Astrocyte (in vitro differentiated cells and primary cell): ENCODE measurements around the gene SLC13A5. TPM values are rescaled to one million over a fixed set of nuclear protein-coding genes. Genes with fewer than 3 reads are reported as not detected.
A peak's percentile ranks its signal among the peaks of the same experiment; 100 is the strongest.
"Not testable (repeated sequence)": the region's sequence is repeated elsewhere in the genome, so short reads cannot be mapped to it uniquely, and the experiment has no call there.

Source experiments
- DNase-seq: peaks from one replicate; pipeline ENCODE4 v3.0.0-alpha.2; 2010; ENCODE audit warnings: low read depth
- FAIRE-seq: peaks from 2 replicates; lab custom pipeline; 2011; peaks lifted over from hg19 to GRCh38; lab: Jason Lieb, UNC
- H2AFZ ChIP-seq: 2 replicates; pipeline ENCODE4 v1.6.0; 2012; ENCODE audit warnings: low read depth, low read length, inconsistent platforms
- H3K27ac ChIP-seq: 2 replicates; pipeline ENCODE4 v1.5.1; 2011; ENCODE audit warnings: low read depth, low read length, inconsistent platforms
- H3K27me3 ChIP-seq: 2 replicates; pipeline ENCODE4 v1.6.0; 2011; ENCODE audit warnings: low read length, inconsistent platforms; ENCODE audit not compliant: insufficient read depth
- H3K36me3 ChIP-seq: 2 replicates; pipeline ENCODE4 v1.5.1; 2011; ENCODE audit warnings: low read length, inconsistent platforms; ENCODE audit not compliant: insufficient read depth
- H3K4me1 ChIP-seq: 2 replicates; pipeline ENCODE4 v1.5.1; 2011; ENCODE audit warnings: low read length, inconsistent platforms; ENCODE audit not compliant: insufficient read depth
- H3K4me2 ChIP-seq: 2 replicates; pipeline ENCODE4 v1.6.0; 2012; ENCODE audit warnings: low read length, inconsistent platforms
- H3K4me3 ChIP-seq: 2 replicates; pipeline ENCODE4 v1.5.1; 2011; ENCODE audit warnings: low read depth, mild to moderate bottlenecking, low read length, inconsistent platforms; ENCODE audit not compliant: insufficient read depth
- H3K79me2 ChIP-seq: 2 replicates; pipeline ENCODE4 v1.6.0; 2012; ENCODE audit warnings: mild to moderate bottlenecking, low read length, inconsistent platforms; ENCODE audit not compliant: insufficient read depth
- H3K9ac ChIP-seq: 2 replicates; pipeline ENCODE4 v1.6.0; 2012; ENCODE audit warnings: mild to moderate bottlenecking, low read length, inconsistent platforms
- H3K9me3 ChIP-seq: 2 replicates; pipeline ENCODE4 v1.5.1; 2012; ENCODE audit warnings: low read depth, mild to moderate bottlenecking, low read length, inconsistent platforms; ENCODE audit not compliant: insufficient read depth
- H4K20me1 ChIP-seq: 2 replicates; pipeline ENCODE4 v1.6.0; 2012; ENCODE audit warnings: low read length, inconsistent platforms; ENCODE audit not compliant: insufficient read depth
- H3K27ac Mint-ChIP-seq: one replicate; pipeline ENCODE4 v1.8.0; 2021; ENCODE audit warnings: mild to moderate bottlenecking, mixed read lengths; ENCODE audit not compliant: unreplicated experiment
- H3K27me3 Mint-ChIP-seq: one replicate; pipeline ENCODE4 v1.8.0; 2021; ENCODE audit warnings: low read depth, mixed read lengths; ENCODE audit not compliant: unreplicated experiment
- H3K36me3 Mint-ChIP-seq: one replicate; pipeline ENCODE4 v1.8.0; 2021; ENCODE audit warnings: low read depth, mixed read lengths; ENCODE audit not compliant: unreplicated experiment
- H3K4me1 Mint-ChIP-seq: one replicate; pipeline ENCODE4 v1.8.0; 2021; ENCODE audit warnings: low read depth, mixed read lengths; ENCODE audit not compliant: unreplicated experiment
- H3K4me3 Mint-ChIP-seq: one replicate; pipeline ENCODE4 v1.8.0; 2021; ENCODE audit warnings: mild to moderate bottlenecking, moderate library complexity, mixed read lengths; ENCODE audit not compliant: unreplicated experiment
- H3K9me3 Mint-ChIP-seq: one replicate; pipeline ENCODE4 v1.8.0; 2021; ENCODE audit warnings: mild to moderate bottlenecking, mixed read lengths; ENCODE audit not compliant: unreplicated experiment
- CTCF ChIP-seq: IDR thresholded peaks from 2 replicates; pipeline ENCODE4 v1.5.1; 2011; ENCODE audit warnings: low read depth, mild to moderate bottlenecking, inconsistent platforms, low read length, moderate library complexity; ENCODE audit not compliant: insufficient read depth
- EZH2 ChIP-seq: IDR thresholded peaks from 2 replicates; pipeline ENCODE4 v1.6.1; 2012; ENCODE audit warnings: mild to moderate bottlenecking, low read length, inconsistent platforms; ENCODE audit not compliant: insufficient read depth
- total RNA-seq: library from RNA; stranded (reverse); gene quantifications from 2 replicates; pipeline ENCODE4 v1.2.1, GENCODE V29; 2021

The SLC13A5 gene
- total RNA-seq, 1 donor from 2014 or later, result 6.9 TPM

GRCh38 chr17:6696906-6697305 lies 16.3 kb downstream of the SLC13A5 start:
- Mint-ChIP-seq H3K27ac (no peak overlapping the region), H3K9me3 (peaks cover 1% of the 10 kb centered on the region), H3K27me3 (peaks cover 48% of the 10 kb centered on the region), H3K4me1 (peaks cover 4% of the 10 kb centered on the region), H3K36me3 (peaks cover 5% of the 10 kb centered on the region), H3K4me3 (no peak overlapping the region)
- DNase-seq, result no peak
- TF ChIP-seq EZH2, result no peak
- no peak for TF ChIP-seq CTCF
- no peaks in the 10 kb centered on the region for H3K4me1 ChIP-seq
- no peak overlapping the region for H2AFZ ChIP-seq
- no peak overlapping the region for H3K4me2 ChIP-seq
- H3K27ac ChIP-seq, result no peak overlapping the region
- no peak for FAIRE-seq
- H3K27me3 ChIP-seq, result peaks cover 5% of the 10 kb centered on the region
- H3K9ac ChIP-seq, result no peak overlapping the region
- no peak overlapping the region for H3K4me3 ChIP-seq
- no peaks in the 10 kb centered on the region for H3K79me2 ChIP-seq
- no peaks in the 10 kb centered on the region for H4K20me1 ChIP-seq
- H3K36me3 ChIP-seq, result no peaks in the 10 kb centered on the region
- no peaks in the 10 kb centered on the region for H3K9me3 ChIP-seq

- Histone ChIP-seq H3K36me3 (no peaks in the 10 kb centered on the region), H3K9me3 (no peaks in the 10 kb centered on the region), H3K27ac (no peak overlapping the region), H4K20me1 (no peaks in the 10 kb centered on the region), H2AFZ (no peak overlapping the region), H3K4me1 (no peaks in the 10 kb centered on the region), H3K4me2 (no peak overlapping the region), H3K4me3 (no peak overlapping the region), H3K9ac (no peak overlapping the region), H3K27me3 (peaks cover 5% of the 10 kb centered on the region), H3K79me2 (no peaks in the 10 kb centered on the region)
- peaks cover 10% of the 10 kb centered on the region for H3K36me3 Mint-ChIP-seq
- peaks cover 55% of the 10 kb centered on the region for H3K27me3 Mint-ChIP-seq
- H3K4me3 Mint-ChIP-seq, result no peak overlapping the region
- FAIRE-seq (no peak), DNase-seq (peak; percentile 21)
- H3K27ac Mint-ChIP-seq, result no peak overlapping the region
- peaks cover 4% of the 10 kb centered on the region for H3K4me1 Mint-ChIP-seq
- peaks cover 8% of the 10 kb centered on the region for H3K9me3 Mint-ChIP-seq
- TF ChIP-seq EZH2 (no peak), CTCF (no peak)
Measured at GRCh38 chr17:6695565-6695964, 17.6 kb downstream of the SLC13A5 start.

- FAIRE-seq, result no peak
Measured at GRCh38 chr17:6695051-6695450, 18.1 kb downstream of the SLC13A5 start.

DNA sequence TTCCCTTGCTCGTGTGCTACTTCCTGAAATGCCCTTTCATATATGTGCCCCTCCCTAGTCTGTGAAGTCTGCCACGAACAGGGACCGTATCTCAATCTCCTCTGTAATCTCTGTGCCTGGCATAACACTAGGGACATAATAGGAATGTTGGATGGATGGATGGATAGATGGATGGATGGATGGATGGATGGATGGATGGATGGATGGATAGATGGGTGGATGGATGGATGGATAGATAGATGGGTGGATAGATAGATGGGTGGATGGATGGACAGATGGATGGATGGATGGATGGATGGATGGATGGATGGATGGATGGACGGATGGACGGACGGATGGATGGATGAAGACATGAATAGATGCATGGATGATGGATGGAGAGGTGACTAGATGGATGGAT lies 21.2 kb downstream of the SLC13A5 start:
- H3K27ac Mint-ChIP-seq, H3K4me1 ChIP-seq, H3K79me2 ChIP-seq, H3K27me3 ChIP-seq, H3K4me2 ChIP-seq, H3K9ac ChIP-seq, H2AFZ ChIP-seq, H3K4me3 Mint-ChIP-seq, H3K4me1 Mint-ChIP-seq, DNase-seq, H3K36me3 ChIP-seq, H3K9me3 Mint-ChIP-seq, H3K4me3 ChIP-seq, H3K27ac ChIP-seq, H3K9me3 ChIP-seq, FAIRE-seq, H4K20me1 ChIP-seq: not testable (repeated sequence)
- H3K36me3 Mint-ChIP-seq, result peaks cover 10% of the 10 kb centered on the region
- H3K27me3 Mint-ChIP-seq, result peaks cover 61% of the 10 kb centered on the region

More at GRCh38 chr17:6695051-6695450, 18.1 kb downstream of the SLC13A5 start:
- Histone ChIP-seq H3K9ac (no peak overlapping the region), H3K79me2 (no peaks in the 10 kb centered on the region), H3K4me2 (no peak overlapping the region), H3K9me3 (no peaks in the 10 kb centered on the region), H2AFZ (no peak overlapping the region), H3K27ac (no peak overlapping the region), H4K20me1 (no peaks in the 10 kb centered on the region), H3K4me1 (no peaks in the 10 kb centered on the region), H3K36me3 (no peaks in the 10 kb centered on the region), H3K27me3 (peaks cover 5% of the 10 kb centered on the region), H3K4me3 (no peak overlapping the region)
- no peak overlapping the region for H3K27ac Mint-ChIP-seq
- H3K36me3 Mint-ChIP-seq, result peaks cover 10% of the 10 kb centered on the region
- H3K4me3 Mint-ChIP-seq, result no peak overlapping the region
- H3K27me3 Mint-ChIP-seq, result peaks cover 53% of the 10 kb centered on the region
- peaks cover 8% of the 10 kb centered on the region for H3K9me3 Mint-ChIP-seq
- peaks cover 4% of the 10 kb centered on the region for H3K4me1 Mint-ChIP-seq
- TF ChIP-seq CTCF, result no peak
- no peak for TF ChIP-seq EZH2
- no peak for DNase-seq
